GM19043 (cell line): ENCODE data around the gene RPS6KA2.
A peak's percentile ranks its signal among the peaks of the same experiment; 100 is the strongest.
"Not testable (repeated sequence)": the region's sequence is repeated elsewhere in the genome, so short reads cannot be mapped to it uniquely, and the experiment has no call there.

Source experiments
- ATAC-seq: cut with Tn5 transposase; IDR thresholded peaks from one replicate; pipeline ENCODE4 v1.9.1; 2021; ENCODE audit warnings: low read depth; ENCODE audit not compliant: unreplicated experiment

RPS6KA2 gene

GRCh38 chr6:166558156-166559005 is 68.7 kb downstream of the RPS6KA2 start:
- no peak for ATAC-seq

- ATAC-seq = no peak
Observed at GRCh38 chr6:166556863-166557322, 70.2 kb downstream of the RPS6KA2 start.

GRCh38 chr6:166556336-166556735 is 70.7 kb downstream of the RPS6KA2 start:
- no peak for ATAC-seq

- no peak for ATAC-seq
Observed at GRCh38 chr6:166555086-166555485, 72.0 kb downstream of the RPS6KA2 start.

- ATAC-seq = no peak
Observed at GRCh38 chr6:166554316-166554715, 72.7 kb downstream of the RPS6KA2 start.

- no peak for ATAC-seq
Observed at GRCh38 chr6:166553563-166554271, 73.3 kb downstream of the RPS6KA2 start.

GRCh38 chr6:166552600-166552999 is 74.5 kb downstream of the RPS6KA2 start:
- ATAC-seq = no peak

- no peak for ATAC-seq
Observed at GRCh38 chr6:166551754-166552495, 75.1 kb downstream of the RPS6KA2 start.

GRCh38 chr6:166546653-166547052 is 80.4 kb downstream of the RPS6KA2 start:
- ATAC-seq = no peak

- ATAC-seq = no peak
Observed at GRCh38 chr6:166545156-166546034, 81.7 kb downstream of the RPS6KA2 start.

GRCh38 chr6:166544296-166544605 is 82.8 kb downstream of the RPS6KA2 start:
- no peak for ATAC-seq

- ATAC-seq = no peak
Observed at GRCh38 chr6:166543603-166544295, 83.3 kb downstream of the RPS6KA2 start.

- no peak for ATAC-seq
Observed at GRCh38 chr6:166542580-166542912, 84.5 kb downstream of the RPS6KA2 start.

- no peak for ATAC-seq
Observed at GRCh38 chr6:166541876-166542579, 85.0 kb downstream of the RPS6KA2 start.

GRCh38 chr6:166541366-166541765 is 85.7 kb downstream of the RPS6KA2 start:
- no peak for ATAC-seq

- peak; percentile 97 for ATAC-seq
Observed at GRCh38 chr6:166540631-166541331, 86.3 kb downstream of the RPS6KA2 start.

- no peak for ATAC-seq
Observed at GRCh38 chr6:166539543-166539942, 87.5 kb downstream of the RPS6KA2 start.

- ATAC-seq = not testable (repeated sequence)
Observed at GRCh38 chr6:166539011-166539385, 88.1 kb downstream of the RPS6KA2 start.
